IPS-15b (cell line): ENCODE results near the gene PDZD8.

ENCODE experiments used
- H3K27me3 ChIP-seq: one replicate; pipeline ENCODE4 v1.6.1; 2013; ENCODE audit warnings: low read length; ENCODE audit not compliant: control insufficient read depth, insufficient read depth
- H3K36me3 ChIP-seq: one replicate; pipeline ENCODE4 v1.6.1; 2013; ENCODE audit warnings: low read length; ENCODE audit not compliant: control insufficient read depth, insufficient read depth
- H3K4me1 ChIP-seq: one replicate; pipeline ENCODE4 v1.6.1; 2013; ENCODE audit warnings: mild to moderate bottlenecking, low read length; ENCODE audit not compliant: control insufficient read depth, insufficient read depth
- H3K4me3 ChIP-seq: one replicate; pipeline ENCODE4 v1.5.1; 2013; ENCODE audit warnings: low read depth, low read length
- H3K9ac ChIP-seq: one replicate; pipeline ENCODE4 v1.6.1; 2013; ENCODE audit warnings: low read depth, mild to moderate bottlenecking, low read length
- H3K9me3 ChIP-seq: one replicate; pipeline ENCODE4 v1.6.1; 2013; ENCODE audit warnings: mild to moderate bottlenecking, low read length; ENCODE audit not compliant: control insufficient read depth, insufficient read depth

Gene PDZD8

GRCh38 chr10:117411479-117412399 lies 36.5 kb upstream of the PDZD8 start:
- no peak overlapping the region for H3K4me3 ChIP-seq
- no peaks in the 10 kb centered on the region for H3K4me1 ChIP-seq
- H3K9me3 ChIP-seq: no peaks in the 10 kb centered on the region
- H3K36me3 ChIP-seq: no peaks in the 10 kb centered on the region
- H3K9ac ChIP-seq: no peak overlapping the region
- H3K27me3 ChIP-seq: no peaks in the 10 kb centered on the region

DNA sequence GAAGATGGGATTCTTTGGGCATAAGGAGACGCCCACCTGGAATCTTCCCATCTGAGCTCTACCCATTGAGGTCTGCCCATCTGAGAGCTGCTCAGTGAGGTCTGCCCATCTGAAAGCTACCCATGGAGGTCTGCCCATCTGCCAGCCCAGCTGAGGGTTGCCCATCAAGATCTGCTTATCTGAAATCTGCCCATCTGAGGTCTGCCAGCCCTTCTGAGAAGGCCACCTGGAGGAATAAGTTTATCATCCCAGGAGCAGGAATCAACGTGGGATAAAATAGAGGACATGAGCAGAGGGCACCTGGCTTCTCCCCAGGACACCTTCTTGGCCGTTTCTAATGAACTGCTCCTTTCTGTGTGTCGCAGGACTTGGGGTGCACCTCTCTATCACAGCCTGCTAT lies 35.3 kb upstream of the PDZD8 start:
- H3K27me3 ChIP-seq: no peaks in the 10 kb centered on the region
- no peaks in the 10 kb centered on the region for H3K36me3 ChIP-seq
- H3K4me3 ChIP-seq: no peak overlapping the region
- no peaks in the 10 kb centered on the region for H3K9me3 ChIP-seq
- no peak overlapping the region for H3K9ac ChIP-seq
- H3K4me1 ChIP-seq: no peaks in the 10 kb centered on the region

- no peaks in the 10 kb centered on the region for H3K4me1 ChIP-seq
- no peaks in the 10 kb centered on the region for H3K9me3 ChIP-seq
- H3K36me3 ChIP-seq: no peaks in the 10 kb centered on the region
- H3K27me3 ChIP-seq: no peaks in the 10 kb centered on the region
- H3K9ac ChIP-seq: no peak overlapping the region
- no peak overlapping the region for H3K4me3 ChIP-seq
These were observed 34.5 kb upstream of the PDZD8 start for GRCh38 chr10:117409549-117410305.

GRCh38 chr10:117408436-117409384 lies 33.5 kb upstream of the PDZD8 start:
- no peaks in the 10 kb centered on the region for H3K4me1 ChIP-seq

DNA sequence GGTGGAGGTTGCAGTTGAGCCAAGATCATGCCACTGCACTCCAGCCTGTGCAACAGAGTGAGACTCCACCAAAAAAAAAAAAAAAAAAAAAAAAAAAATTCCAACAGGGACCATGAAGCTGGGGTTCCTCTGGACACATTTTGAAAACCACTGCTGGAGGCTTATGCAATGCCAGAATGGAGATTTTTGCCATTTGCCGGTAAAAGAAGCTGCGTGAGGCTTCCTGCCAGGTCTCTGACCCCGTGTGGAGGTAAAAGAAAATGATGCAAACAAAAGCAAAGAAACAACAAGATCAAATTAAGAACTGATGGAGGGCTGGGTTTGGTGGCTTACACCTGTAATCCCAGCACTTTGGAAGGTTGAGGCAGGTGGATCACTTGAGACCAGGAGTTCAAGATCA lies 30.5 kb upstream of the PDZD8 start:
- no peaks in the 10 kb centered on the region for H3K36me3 ChIP-seq
- no peaks in the 10 kb centered on the region for H3K4me1 ChIP-seq
- no peak overlapping the region for H3K9ac ChIP-seq
- H3K9me3 ChIP-seq: no peaks in the 10 kb centered on the region
- no peak overlapping the region for H3K4me3 ChIP-seq
- H3K27me3 ChIP-seq: no peaks in the 10 kb centered on the region

More at GRCh38 chr10:117408436-117409384, 33.5 kb upstream of the PDZD8 start:
- no peak overlapping the region for H3K9ac ChIP-seq
- no peaks in the 10 kb centered on the region for H3K36me3 ChIP-seq
- no peaks in the 10 kb centered on the region for H3K9me3 ChIP-seq
- no peak overlapping the region for H3K4me3 ChIP-seq
- no peaks in the 10 kb centered on the region for H3K27me3 ChIP-seq

DNA sequence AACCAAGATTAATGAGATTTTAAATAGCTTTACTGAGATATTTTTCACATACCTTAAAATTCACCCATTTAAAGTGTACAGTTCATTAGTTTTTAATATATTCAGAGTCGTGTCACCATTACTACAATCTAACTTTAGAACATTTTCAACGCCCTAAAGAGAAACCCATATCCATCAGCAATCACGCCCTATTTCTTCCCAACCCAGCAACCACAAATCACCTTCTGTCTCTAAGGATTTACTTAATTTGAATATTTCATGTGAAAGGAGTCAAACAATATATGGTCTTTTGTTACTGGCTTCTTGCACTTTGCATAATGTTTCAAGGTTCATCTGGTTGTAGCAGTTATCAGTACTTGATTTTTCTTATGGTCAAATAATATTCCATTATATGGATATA lies 25.1 kb upstream of the PDZD8 start:
- Histone ChIP-seq H3K4me1 (no peaks in the 10 kb centered on the region), H3K4me3 (no peak overlapping the region), H3K9me3 (no peaks in the 10 kb centered on the region), H3K36me3 (no peaks in the 10 kb centered on the region), H3K27me3 (no peaks in the 10 kb centered on the region), H3K9ac (no peak overlapping the region)

DNA sequence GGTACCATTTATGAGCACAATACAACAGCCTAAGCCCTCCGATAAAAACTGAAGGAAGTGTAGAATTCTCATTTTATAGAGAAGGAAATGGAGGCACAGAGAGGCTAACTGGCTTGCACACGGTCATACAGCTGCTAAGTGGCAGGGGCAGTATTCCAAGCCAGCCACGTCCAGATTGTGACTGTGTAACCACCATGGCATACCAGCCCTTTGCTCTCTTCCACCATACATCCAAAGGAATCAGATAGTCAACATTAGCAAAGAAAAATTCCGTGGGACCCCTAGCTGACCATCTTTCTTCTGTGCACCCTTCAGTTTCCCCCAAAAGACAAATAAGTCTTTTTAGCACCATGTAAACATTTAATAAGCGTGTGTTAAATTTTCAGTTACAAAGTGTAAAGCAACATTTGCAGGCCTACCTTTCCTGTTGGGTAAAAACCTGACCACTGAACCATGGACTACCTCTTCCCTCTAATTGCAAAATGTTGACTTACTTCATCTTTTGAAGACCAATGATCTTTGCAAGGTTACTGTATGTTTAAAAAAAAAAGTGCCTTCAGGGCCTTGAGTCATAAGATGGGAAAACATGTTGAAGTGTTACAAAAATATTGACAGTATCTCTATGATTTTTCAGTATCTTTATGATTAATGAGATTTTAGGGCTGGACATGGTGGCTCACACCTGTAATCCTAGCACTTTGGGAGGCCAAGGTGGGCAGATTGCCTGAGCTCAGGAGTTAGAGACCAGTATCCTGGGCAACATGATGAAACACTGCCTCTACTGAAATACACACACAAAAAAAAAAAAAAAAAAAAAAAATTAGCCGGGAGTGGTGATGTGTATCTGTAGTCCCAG lies 24.3 kb upstream of the PDZD8 start:
- H3K27me3 ChIP-seq: no peaks in the 10 kb centered on the region
- H3K9ac ChIP-seq: no peak overlapping the region
- no peak overlapping the region for H3K4me3 ChIP-seq
- H3K4me1 ChIP-seq: no peaks in the 10 kb centered on the region
- H3K9me3 ChIP-seq: no peaks in the 10 kb centered on the region
- no peaks in the 10 kb centered on the region for H3K36me3 ChIP-seq

- no peaks in the 10 kb centered on the region for H3K36me3 ChIP-seq
- no peaks in the 10 kb centered on the region for H3K27me3 ChIP-seq
- H3K9ac ChIP-seq: no peak overlapping the region
- no peaks in the 10 kb centered on the region for H3K4me1 ChIP-seq
- H3K9me3 ChIP-seq: no peaks in the 10 kb centered on the region
- no peak overlapping the region for H3K4me3 ChIP-seq
These were observed 22.8 kb upstream of the PDZD8 start for GRCh38 chr10:117398029-117398428.

- Histone ChIP-seq H3K27me3 (no peaks in the 10 kb centered on the region), H3K4me3 (no peak overlapping the region), H3K9ac (no peak overlapping the region), H3K36me3 (no peaks in the 10 kb centered on the region), H3K9me3 (no peaks in the 10 kb centered on the region), H3K4me1 (no peaks in the 10 kb centered on the region)
These were observed 16.4 kb upstream of the PDZD8 start for GRCh38 chr10:117391436-117392205.

- H3K4me1 ChIP-seq: no peaks in the 10 kb centered on the region
- H3K9me3 ChIP-seq: no peaks in the 10 kb centered on the region
- H3K27me3 ChIP-seq: peaks cover under 1% of the 10 kb centered on the region
- no peak overlapping the region for H3K9ac ChIP-seq
- no peaks in the 10 kb centered on the region for H3K36me3 ChIP-seq
- no peak overlapping the region for H3K4me3 ChIP-seq
These were observed 15.2 kb upstream of the PDZD8 start for GRCh38 chr10:117390420-117390819.
